Middle frontal gyrus (tissue), 1 donor: ENCODE measurements around the gene NRP1.
A peak's percentile ranks its signal among the peaks of the same experiment; 100 is the strongest.

ENCODE experiments used
- DNase-seq: peaks from one replicate; pipeline ENCODE4 v3.0.0-alpha.2; 2015; ENCODE audit warnings: low spot score; ENCODE audit errors: extremely low spot score

NRP1 gene

DNA sequence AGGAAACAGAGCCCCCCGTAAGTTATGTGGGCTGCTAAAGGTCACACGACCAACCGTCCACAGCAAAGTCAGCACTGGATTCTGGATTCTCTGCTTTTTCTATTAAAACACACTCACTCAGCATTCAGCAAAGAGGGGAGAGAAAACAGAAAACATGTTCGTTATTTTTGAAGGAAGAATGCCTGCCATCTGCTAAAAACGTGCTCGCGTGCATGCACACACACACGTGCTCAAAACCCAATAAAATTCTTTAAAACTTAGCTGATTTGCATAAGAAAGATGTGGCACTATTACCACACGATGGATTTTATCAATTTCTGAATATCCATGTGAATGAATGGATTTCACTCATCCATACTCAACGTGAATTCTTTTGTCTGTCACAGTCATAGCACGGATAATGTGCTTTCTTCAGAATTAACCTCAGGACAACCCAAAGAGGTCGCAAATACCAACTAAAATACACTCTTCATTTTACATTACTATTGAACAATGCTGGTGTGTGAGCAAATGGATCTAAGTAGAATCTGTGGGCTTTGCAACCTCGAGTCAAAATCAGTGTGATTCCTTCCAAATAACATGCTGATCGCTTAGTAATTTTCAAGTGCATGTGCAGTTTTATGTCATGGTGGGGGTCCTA lies 40.8 kb downstream of the NRP1 start:
- no peak for DNase-seq

- DNase-seq, result no peak
Observed at GRCh38 chr10:33293076-33293475, 41.4 kb downstream of the NRP1 start.

- no peak for DNase-seq
Observed at GRCh38 chr10:33291053-33291592, 43.3 kb downstream of the NRP1 start.

DNA sequence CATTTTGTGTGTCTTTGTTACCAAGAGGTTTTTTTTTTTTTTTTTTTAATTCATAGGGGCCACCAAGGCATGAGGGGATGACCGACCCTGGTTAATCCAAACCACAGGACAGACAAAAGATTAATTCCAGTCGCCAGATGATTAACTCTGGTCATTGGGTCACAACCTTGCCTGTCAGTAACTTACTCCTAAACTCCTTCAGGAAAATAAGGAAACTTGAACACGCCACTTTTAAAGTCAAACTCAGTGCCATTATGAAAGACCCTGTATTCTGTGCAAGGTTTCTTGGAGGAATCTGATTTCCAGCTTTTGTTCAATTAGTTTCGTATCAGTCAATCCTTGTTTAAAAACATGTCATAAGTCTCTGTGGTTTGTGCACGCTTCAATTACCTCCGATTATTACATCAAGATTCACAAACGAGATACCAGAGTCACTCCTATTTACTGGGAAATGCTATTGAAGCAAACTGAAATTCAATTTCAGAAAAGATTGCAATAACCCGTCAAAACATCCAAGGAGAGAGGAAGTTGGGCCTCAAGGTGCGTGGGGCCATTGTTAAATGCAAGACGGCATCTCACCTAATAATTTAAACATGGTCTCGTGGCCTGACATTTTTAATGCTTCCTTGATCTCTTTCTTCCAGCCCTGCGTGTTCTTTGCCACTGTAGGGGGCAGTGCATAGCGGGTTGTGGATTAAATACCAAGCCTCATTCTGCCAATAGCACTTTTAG lies 44.0 kb downstream of the NRP1 start:
- DNase-seq, result no peak

GRCh38 chr10:33289776-33290175 lies 44.7 kb downstream of the NRP1 start:
- no peak for DNase-seq

GRCh38 chr10:33288127-33288526 lies 46.3 kb downstream of the NRP1 start:
- no peak for DNase-seq

GRCh38 chr10:33287112-33287511 lies 47.4 kb downstream of the NRP1 start:
- DNase-seq, result no peak

- no peak for DNase-seq
Observed at GRCh38 chr10:33286157-33286934, 48.1 kb downstream of the NRP1 start.

- no peak for DNase-seq
Observed at GRCh38 chr10:33284945-33285344, 49.5 kb downstream of the NRP1 start.

GRCh38 chr10:33279811-33280602 lies 54.5 kb downstream of the NRP1 start:
- no peak for DNase-seq

GRCh38 chr10:33279276-33279675 lies 55.2 kb downstream of the NRP1 start:
- no peak for DNase-seq

DNA sequence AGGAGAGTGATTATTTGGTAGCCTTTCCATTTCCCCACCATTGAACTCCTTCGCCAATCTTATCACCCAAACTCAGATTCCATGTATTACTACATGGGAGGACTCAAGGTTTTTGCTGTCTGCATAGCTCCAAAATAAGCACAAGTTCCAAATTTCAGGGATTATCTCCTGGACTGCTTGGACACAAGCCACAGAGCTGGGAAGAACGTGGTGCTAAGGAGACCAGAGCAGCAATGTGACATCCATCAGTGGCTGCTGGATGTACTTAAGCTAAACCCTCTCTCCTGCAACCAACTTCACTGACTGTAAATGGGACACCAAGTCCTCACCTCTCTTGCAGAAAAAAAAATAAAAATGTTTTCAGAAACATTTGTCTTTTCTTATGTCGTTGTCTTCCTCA lies 56.3 kb downstream of the NRP1 start:
- DNase-seq, result no peak

DNA sequence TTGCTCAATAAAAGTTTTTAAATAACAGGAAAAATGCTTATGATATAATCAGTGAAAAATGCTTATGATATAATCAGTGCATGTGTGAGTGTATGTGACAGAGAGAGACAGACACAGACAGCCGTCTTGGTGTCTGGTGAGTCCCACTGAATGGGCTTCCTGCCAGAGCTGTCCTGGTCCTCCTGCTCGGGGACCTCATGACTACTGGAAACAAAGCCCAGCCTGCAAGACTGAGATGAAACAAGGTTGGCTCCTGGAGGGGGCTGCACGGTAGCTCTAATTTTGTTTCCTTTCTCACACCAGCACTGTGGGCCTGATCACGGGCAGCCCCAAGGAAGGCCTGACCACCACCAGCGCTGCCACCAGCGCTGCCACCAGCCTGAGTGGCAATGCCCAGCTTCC lies 57.3 kb downstream of the NRP1 start:
- DNase-seq, result no peak

GRCh38 chr10:33276282-33276923 lies 58.1 kb downstream of the NRP1 start:
- DNase-seq, result no peak

DNA sequence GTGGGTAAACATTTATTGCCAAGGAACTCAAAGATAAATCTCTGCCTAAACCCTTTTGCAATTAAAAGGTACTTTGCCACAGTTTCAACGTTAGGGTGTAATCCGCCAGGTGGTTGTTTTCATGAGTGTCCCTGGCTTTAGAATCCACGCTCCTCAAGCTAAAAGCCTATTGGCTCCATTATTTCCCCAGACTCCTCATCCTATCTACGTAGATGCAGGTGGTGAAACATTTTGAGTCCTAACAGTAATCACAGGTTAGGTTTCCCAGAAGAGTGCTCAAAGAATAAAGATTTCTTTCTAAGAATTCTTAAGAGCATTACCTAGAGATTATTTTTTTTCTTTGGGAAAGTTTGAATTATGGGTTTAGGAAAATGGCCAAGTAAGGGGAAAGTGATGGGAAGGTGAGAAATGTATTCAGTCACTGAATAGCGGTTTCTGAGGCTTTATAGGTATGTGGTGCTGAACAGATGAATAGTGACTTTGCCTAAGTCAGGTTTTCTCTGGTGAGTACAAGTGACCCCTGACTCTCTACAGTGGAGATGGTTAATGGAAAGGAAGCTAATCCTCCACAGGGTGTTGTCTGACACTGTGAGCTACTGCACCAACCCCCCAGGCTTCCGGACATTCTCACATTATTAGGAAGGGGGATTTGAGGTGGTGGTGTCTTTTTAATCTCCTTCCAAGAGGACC lies 60.2 kb downstream of the NRP1 start:
- DNase-seq, result no peak

DNA sequence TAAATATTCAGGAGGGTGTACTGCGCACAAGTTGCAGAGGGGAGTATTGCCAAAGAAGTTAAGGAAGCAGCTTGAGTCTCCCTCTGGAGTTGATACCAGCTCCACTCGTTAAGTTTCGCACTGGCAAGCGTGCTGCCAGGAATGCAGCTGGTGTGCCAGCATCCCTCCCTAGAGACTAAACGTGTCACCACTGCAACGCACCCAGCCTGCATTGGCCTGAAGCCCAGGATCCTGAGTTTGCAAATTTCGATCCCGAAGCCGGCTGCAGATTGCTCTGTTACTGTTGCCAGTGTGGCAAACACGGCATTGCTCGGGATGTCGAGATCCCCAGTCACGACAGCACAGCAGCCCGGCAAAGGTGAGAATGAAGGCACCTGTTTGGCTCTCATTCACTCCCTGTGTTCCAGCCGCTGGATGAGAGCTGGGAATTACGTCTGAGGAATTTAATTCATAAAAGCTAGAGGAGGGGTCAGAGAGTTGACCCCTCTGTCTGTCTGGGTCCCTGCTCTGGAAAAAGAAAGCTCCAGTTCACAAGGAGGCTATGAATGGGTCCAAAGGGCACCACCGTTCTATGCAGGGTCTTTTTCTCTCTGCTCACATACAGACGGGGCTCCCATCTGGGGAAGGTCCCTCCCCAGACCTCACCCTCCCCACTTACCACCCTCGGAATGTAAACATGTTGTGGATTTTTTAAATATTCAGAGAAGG lies 61.0 kb downstream of the NRP1 start:
- DNase-seq, result peak; percentile 75

DNA sequence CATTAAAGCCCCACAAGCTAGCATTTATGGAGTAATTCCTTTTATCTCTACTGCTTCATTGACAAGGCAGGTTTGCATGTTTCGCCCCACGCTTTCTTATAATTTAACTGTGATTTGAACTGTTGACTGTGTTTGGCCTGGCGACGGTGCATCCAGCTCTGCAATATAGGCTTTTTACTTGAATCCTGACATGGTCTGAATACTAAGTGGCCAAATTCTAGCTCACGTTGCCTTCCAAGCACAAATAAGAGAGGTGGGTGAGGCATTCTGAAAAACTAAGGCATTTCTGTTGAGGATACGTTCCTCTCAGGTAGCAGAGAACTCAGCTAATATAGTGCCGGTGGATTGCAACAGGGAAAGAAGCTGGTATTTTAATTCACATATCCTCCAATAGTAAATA lies 61.8 kb downstream of the NRP1 start:
- DNase-seq, result no peak

GRCh38 chr10:33271969-33272583 lies 62.4 kb downstream of the NRP1 start:
- DNase-seq, result no peak

- no peak for DNase-seq
Observed at GRCh38 chr10:33270971-33271370, 63.5 kb downstream of the NRP1 start.
